ENCODE measurements around the gene SNX20. TPM values are rescaled to one million over a fixed set of nuclear protein-coding genes. Genes with fewer than 3 reads are reported as not detected.
A peak's percentile ranks its signal among the peaks of the same experiment; 100 is the strongest.

SNX20 gene
- total and polyA plus RNA-seq, 8 donors, result 0.09 to 2.8 (median 0.49) TPM

DNA sequence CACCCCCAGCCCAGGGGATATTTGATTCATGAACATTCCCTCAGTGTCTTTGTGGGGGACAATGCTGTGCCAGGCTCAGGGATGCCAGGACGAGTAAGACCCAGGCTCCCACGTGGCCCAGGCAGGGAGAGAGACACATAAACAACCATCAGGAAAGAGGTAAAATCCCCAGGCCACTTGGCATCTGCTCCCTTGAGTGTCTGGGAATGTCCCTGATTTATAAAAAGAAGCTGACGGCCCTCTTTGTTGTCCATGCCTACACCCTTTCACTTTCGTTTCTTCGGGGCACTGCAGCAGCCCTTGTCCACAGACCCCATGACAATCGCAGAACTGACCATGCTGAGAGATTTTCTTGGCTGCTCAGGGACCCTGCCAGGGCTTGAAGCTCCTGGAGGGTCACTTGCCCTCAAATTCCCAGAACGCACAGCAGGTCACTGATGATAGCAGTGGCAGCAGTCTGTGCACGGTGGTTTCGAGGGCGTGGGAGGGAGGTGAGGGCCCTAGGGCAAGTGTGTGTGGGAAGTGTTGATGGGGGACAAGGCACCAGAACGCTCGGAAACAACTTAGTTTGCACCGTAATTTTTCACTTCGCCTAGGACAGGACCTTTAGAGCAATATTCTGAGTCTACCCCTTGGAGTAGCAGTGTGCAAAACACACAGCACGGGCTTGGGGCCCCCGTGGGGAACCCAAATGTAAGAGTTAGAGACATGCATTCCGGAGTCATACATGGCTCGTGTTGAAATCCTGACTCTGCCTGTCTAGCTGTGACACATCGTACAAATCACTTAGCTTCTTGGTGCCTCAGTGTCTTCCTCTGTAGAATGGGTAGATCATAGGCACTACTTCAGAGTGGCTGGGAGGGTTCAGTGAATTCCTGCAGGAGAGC lies 17.0 kb upstream of the SNX20 start:
- FAIRE-seq, result no peak
- Histone ChIP-seq H3K27me3 (no peaks in the 10 kb centered on the region), H3K4me3 (peak overlapping the region in 1 of 4 donors; percentile 29), H3K36me3 (no peaks in the 10 kb centered on the region), H3K9me3 (no peaks in the 10 kb centered on the region), H3K4me1 (peaks cover 0 to 5% (median 0%) of the 10 kb centered on the region in 3 donors), H3K27ac (peak overlapping the region in 2 of 4 donors; percentile 26 to 60)
- intact Hi-C loops (cut with DNase I), result no loop called here
- DNase-seq, result peak in 2 of 6 donors; percentile 25 to 54
- TF ChIP-seq, protein P1, sequence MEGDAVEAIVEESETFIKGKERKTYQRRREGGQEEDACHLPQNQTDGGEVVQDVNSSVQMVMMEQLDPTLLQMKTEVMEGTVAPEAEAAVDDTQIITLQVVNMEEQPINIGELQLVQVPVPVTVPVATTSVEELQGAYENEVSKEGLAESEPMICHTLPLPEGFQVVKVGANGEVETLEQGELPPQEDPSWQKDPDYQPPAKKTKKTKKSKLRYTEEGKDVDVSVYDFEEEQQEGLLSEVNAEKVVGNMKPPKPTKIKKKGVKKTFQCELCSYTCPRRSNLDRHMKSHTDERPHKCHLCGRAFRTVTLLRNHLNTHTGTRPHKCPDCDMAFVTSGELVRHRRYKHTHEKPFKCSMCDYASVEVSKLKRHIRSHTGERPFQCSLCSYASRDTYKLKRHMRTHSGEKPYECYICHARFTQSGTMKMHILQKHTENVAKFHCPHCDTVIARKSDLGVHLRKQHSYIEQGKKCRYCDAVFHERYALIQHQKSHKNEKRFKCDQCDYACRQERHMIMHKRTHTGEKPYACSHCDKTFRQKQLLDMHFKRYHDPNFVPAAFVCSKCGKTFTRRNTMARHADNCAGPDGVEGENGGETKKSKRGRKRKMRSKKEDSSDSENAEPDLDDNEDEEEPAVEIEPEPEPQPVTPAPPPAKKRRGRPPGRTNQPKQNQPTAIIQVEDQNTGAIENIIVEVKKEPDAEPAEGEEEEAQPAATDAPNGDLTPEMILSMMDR (IDR thresholded peaks at IDR 0.05), result no peak
- peak in 3 of 4 donors; percentile 54 to 76 (median 67) for ATAC-seq
- WGBS, 2 donors, result 51 to 58% methylated on average over 19 of the region's 19 CpGs

DNA sequence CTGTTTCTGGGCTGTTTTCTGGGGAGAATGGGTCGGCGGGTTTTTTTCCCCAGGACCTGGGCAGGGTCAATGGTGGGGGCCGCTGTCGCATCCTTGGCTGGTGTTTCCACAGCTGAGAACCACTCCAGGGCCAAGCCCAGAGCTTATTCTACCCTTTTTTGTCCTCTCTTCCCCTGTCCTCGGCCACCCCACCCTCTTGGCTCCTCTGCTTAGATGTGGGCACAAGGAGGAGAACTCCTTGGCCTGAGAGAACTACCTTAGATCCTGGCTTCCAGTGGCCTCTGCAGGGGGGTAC lies 16.3 kb upstream of the SNX20 start:
- peaks cover 0 to 5% (median 0%) of the 10 kb centered on the region in 3 donors for H3K4me1 ChIP-seq
- H3K27me3 ChIP-seq, result no peaks in the 10 kb centered on the region
- H3K9me3 ChIP-seq, result no peaks in the 10 kb centered on the region
- H3K36me3 ChIP-seq, result no peaks in the 10 kb centered on the region
- TF ChIP-seq, protein P1 (IDR thresholded peaks at IDR 0.05), result no peak
- H3K27ac ChIP-seq, result peak overlapping the region in 2 of 4 donors; percentile 26 to 60
- intact Hi-C loops (cut with DNase I), result no loop called here
- ATAC-seq (no peak), FAIRE-seq (no peak), DNase-seq (peak in 1 of 6 donors; percentile 27)
- 90 to 97% methylated on average over 5 of the region's 5 CpGs for WGBS, 2 donors
- no peak overlapping the region for H3K4me3 ChIP-seq

DNA sequence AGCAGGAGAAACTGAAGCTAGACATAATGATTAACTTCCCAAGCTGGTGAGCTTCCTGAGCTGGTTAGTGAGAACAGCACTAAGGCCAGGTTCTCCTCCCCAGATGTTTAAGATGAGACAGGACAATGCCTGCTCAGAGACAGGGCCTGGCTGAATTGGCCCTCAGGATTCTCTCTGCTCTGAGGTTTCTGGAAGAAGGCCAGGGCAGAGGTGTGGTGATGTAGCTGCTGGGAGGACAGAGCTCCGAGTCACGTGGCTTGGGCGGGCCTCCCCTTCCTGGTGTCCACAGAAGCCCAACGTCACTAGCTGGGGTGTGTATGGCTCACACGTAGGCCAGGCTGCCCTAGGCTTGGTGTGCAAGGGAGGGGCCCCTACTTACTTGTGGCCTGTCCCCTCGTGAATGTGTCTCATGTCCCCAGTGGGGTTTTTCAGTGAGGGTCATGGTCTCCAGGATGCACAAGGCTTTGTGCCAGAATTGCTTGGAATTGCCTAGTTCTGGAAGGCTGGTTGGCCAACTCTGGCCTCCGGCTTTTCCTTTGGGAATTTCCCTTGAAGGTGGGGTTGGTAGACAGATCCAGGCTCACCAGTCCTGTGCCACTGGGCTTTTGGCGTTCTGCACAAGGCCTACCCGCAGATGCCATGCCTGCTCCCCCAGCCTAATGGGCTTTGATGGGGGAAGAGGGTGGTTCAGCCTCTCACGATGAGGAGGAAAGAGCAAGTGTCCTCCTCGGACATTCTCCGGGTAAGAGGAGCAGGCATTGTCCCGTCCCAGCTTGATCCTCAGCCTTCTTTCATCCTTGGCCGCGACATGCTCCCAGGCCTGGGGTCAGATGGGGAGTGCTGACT lies 15.7 kb upstream of the SNX20 start:
- FAIRE-seq (no peak), DNase-seq (peak in 2 of 6 donors; percentile 60 to 76), ATAC-seq (peak in 3 of 4 donors; percentile 61 to 69 (median 66))
- H3K36me3 ChIP-seq, result no peaks in the 10 kb centered on the region
- intact Hi-C loops (cut with DNase I), result no loop called here
- WGBS, 2 donors, result 63 to 68% methylated on average over 14 to 15 of the region's 15 CpGs
- TF ChIP-seq, protein P1 (IDR thresholded peaks at IDR 0.05), result no peak
- H3K27me3 ChIP-seq, result no peaks in the 10 kb centered on the region
- peak overlapping the region in 2 of 4 donors; percentile 26 to 60 for H3K27ac ChIP-seq
- peaks cover 0 to 5% (median 0%) of the 10 kb centered on the region in 3 donors for H3K4me1 ChIP-seq
- H3K9me3 ChIP-seq, result no peaks in the 10 kb centered on the region
- no peak overlapping the region for H3K4me3 ChIP-seq

DNA sequence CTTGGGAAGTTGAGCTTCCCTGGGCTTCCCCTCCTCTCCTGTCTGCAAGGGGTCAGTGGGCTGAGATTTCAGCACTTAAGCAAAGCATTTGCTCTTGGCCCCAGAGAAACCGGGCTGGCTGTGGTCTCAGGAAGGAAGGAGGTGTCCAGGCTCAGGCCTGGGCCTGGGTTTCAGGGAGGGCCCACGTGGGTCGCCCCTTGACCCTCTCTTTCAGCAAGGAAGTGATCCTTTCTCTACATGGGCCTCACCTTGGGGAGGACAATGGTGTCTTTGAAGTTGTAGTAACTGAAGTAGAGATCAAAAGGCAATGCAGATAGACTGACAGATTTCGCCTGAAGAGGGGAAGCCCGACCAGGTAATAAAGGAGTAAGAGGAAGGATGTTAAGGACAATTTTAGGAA lies 15.0 kb upstream of the SNX20 start:
- peak in 1 of 6 donors; percentile 35 for DNase-seq
- WGBS, 2 donors, result 64% methylated on average over 5 of the region's 5 CpGs
- peak overlapping the region in 1 of 4 donors; percentile 60 for H3K27ac ChIP-seq
- no peaks in the 10 kb centered on the region for H3K36me3 ChIP-seq
- H3K4me1 ChIP-seq, result peaks cover 0 to 5% (median 0%) of the 10 kb centered on the region in 3 donors
- TF ChIP-seq, protein P1 (IDR thresholded peaks at IDR 0.05), result no peak
- no peak for FAIRE-seq
- no peak overlapping the region for H3K4me3 ChIP-seq
- ATAC-seq, result no peak
- intact Hi-C loops (cut with DNase I), result no loop called here
- H3K9me3 ChIP-seq, result no peaks in the 10 kb centered on the region
- no peaks in the 10 kb centered on the region for H3K27me3 ChIP-seq
